NCI-H187 (cell line): ENCODE results near the gene ASB3.
"Not testable (repeated sequence)": the region's sequence is repeated elsewhere in the genome, so short reads cannot be mapped to it uniquely, and the experiment has no call there.

Experiments
- DNase-seq, 2 experiments: peaks; one replicate each; lab custom pipeline; 2025; lab: John Stamatoyannopoulos, UW

Gene ASB3, protein sequence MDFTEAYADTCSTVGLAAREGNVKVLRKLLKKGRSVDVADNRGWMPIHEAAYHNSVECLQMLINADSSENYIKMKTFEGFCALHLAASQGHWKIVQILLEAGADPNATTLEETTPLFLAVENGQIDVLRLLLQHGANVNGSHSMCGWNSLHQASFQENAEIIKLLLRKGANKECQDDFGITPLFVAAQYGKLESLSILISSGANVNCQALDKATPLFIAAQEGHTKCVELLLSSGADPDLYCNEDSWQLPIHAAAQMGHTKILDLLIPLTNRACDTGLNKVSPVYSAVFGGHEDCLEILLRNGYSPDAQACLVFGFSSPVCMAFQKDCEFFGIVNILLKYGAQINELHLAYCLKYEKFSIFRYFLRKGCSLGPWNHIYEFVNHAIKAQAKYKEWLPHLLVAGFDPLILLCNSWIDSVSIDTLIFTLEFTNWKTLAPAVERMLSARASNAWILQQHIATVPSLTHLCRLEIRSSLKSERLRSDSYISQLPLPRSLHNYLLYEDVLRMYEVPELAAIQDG

DNA sequence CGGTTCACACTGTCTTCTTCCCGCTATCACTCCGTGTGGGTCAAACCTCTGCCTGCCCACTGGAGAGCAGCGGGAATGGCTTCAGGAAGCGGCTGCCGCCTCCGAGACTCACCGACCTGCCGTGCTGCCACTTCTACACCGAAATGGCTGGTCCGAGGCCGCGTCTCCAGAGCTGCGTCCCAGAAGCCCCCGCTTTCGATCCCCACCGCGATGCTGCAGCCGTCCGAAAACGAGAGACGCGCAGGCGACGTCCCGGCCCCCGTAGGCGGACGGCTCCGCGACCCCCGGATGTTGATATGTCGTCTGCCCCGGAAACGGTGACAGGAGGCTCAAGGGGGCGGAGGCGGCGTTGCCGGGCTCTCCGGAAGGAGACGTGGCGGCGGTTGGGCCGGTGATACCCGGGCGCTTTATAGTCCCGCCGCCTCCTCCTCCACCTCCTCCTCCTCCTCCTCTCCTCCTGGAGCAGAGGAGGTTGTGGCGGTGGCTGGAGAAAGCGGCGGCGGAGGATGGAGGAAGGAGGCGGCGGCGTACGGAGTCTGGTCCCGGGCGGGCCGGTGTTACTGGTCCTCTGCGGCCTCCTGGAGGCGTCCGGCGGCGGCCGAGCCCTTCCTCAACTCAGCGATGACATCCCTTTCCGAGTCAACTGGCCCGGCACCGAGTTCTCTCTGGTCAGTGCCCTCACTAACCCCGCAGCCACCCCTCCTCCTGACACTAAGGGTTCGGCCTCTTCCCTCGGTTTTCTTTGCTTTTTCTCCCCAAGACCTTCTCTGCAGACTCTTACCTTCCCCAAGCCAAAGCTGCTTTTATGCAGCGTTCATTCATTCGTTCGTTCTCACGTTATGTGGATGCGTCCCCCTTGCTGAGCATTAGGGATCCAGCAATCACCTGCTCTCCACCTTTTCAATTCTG lies at the start of gene ASB3, which contains the start of gene ERLEC1:
Gene ASB3 (minus strand): TSS at position 249 of the 909 bp plus-strand sequence. CDS start 21,381 bp downstream, outside the sequence.
Gene ERLEC1 (plus strand): TSS at position 340 of the 909 bp plus-strand sequence. CDS start 167 bp downstream, at position 507.
- peak; percentile 49 to 88 for DNase-seq

DNA sequence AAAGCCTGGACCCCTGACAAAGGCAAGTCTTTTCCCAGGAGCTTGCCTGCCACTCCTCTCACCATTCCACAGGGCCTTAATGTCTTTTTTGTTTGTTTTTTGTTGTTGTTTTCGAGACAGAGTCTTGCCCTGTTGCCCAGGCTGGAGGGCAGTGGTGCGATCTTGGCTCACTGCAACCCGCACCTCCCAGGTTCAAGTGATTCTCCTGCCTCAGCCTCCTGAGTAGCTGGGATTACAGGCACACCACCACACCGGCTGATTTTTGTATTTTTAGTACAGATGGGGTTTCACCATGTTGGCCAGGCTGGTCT lies 43.2 kb upstream of the ASB3 start:
- DNase-seq: not testable (repeated sequence)

DNA sequence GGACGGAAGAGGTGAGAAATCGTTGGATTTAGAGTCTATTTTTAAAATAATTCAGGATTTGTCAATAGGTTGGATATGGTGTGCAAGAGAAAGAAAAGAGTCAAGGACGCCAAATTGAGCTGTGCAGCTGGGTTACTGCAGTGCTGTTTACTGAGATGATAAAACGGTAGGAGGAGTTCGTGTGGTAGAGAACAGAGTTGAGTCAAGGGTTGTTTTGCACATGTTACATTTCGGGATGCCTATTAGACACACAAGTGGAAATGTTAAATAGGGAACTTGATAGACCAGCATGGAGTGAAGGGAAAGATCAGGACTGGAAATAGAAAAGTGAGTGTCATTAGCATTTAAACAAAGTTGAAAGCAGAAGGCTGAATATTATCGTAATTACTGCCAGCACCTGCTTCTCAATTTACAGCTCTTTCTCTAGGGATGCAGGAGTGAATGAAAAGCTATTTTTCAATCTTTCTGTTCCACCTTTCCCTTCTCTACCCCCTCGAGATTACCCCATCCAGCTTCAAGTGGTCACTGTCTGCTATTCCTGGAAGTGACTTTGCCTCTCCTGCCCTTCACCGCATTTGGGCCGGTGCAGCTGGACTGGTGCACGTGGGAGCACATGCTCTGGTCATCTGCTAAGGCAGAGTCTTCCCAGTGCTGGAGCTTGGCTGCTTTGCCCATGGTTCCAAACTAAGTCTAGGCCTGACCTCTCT lies 42.7 kb upstream of the ASB3 start:
- DNase-seq: no peak

DNA sequence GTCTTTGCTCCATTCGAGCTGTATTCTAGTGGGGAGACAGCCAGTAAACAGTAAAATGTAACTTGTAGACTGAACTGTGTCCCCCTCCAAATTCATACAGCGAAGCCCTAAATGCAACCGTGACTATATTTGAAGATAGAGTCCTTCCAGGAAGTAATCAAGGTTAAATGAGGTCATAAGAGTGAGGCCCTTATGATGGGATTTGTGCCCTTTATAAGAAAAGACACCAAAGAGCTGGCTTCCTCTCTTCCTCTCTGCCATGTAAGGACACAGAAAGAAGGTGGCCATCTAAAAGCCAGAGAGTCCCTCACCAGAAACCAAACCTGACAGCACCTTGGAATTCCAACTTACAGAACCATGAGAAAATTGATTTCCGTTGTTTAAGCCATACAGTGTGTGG lies 41.6 kb upstream of the ASB3 start:
- no peak for DNase-seq

DNA sequence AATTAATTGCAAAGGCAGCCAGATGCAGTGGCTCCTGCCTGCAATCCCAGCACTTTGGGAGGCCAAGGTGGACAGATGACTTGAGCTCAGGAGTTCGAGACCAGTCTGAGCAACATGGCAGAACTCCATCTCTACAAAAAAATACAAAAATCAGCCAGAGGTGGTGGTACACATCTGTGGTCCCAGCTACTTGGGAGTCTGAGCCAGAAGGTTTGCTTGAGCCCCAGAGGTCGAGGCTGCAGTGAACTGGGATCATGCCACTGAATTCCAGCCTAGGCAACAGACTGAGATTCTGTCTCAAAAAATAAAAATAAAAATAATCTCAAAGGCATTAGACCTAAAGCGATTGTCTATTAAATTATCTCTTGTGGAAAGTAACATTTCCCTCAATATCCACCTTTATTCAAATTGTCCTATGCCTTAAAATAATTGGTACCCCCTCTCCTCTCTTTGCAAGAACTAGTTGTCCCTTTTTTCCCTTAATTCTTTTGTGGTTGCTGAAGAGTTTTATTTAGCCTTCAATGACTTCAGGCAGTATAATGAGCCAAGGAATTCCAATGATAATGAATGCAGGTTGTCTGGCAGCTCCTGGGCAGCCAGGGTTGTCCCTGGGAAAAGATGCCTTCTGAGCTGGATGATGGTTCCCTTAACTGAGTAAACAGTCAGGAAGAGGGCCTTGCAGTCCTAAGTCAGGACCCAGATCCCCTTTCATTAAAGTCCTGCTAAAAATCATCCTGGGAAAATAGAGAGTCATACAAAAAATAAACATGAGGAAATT lies 40.8 kb upstream of the ASB3 start:
- no peak for DNase-seq

DNA sequence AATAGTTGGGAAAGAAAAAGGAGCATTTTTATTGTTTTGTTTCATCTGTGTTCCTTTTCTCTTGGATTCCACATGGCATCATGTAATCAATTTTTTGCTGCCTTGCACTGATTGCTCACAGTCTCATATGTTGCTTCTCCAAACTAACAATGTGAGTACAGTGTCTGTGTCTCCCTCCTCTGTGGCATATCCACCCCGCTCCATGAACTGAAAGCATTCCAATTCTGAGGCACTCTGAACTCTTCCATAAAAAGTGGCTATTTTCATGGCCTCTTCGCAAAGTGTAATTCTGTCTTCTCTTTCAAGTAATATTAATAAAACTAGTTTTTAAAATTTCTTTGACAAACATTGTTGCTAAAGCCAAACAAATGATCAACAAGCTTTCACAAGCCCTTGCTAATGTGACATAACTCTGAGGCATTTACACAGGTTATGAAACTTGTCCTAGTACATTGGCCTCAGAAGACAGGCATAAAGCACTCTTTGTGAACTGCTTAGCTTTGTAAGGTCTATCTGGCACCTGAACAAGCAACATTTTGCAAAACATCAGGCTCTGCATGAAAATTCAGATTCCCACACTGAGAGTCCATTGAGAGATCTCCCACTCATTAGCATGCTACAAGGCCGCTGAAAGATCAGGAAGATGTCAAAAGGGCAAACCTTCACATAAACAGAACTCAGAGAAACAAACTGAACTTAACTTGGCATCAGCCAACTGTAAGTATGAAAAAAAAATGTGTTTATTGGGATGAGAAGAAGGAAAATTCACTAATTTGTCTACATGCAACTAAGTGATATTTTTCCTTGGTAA lies 40.0 kb upstream of the ASB3 start:
- DNase-seq: no peak

DNA sequence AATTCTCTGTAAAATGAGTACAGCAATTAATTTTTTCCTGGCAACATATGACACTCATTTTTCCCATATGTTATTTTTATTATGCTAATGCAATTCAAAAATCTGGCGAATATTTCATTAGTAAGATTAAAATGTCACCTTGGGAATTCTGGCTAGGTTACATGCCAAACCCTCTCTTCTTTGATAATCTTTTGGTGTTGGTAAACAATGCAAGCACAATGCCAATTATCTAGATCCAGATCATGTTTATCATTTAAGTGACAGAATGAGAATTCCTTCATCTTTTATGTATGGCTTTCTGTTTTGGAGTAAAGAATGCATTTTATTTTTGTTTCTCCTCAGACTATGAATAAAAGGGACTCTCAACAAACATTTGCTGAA lies 39.3 kb upstream of the ASB3 start:
- no peak for DNase-seq

DNA sequence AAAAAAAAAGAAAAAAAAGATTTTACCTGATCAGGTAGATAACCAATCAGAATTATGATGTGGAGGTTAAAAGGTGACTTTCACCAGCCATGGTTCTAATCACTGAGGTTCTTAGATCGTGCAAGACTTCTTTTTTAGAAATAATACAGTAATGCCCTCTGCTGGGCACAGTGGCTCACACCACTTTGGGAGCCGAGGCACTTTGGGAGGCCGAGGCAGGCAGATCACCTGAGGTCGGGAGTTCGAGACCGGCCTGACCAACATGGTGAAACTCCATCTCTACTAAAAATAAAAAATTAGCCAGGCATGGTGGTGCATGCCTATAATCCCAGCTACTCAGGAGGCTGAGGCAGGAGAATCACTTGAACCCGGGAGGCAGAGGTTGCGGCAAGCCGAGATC lies 36.9 kb upstream of the ASB3 start:
- DNase-seq: not testable (repeated sequence)

DNA sequence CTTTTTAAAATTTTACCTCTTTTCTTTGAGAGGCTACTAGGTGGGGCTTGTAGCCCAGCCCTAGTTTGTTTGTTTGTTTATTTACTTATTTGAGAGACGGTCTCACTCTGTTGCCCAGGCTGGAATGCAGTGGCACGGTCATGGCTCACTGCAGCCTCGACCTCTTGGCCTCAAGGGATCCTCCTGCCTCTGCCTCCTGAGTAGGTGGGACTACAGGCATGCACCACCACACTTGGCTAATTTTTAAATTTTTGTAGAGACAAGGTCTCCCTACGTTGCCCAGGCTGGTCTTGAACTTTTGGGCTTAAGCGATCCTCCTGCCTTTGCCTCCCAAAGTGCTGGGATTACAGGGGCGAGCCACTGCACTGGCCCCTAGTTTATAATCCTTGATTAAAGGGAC lies 35.1 kb upstream of the ASB3 start:
- DNase-seq: no peak

DNA sequence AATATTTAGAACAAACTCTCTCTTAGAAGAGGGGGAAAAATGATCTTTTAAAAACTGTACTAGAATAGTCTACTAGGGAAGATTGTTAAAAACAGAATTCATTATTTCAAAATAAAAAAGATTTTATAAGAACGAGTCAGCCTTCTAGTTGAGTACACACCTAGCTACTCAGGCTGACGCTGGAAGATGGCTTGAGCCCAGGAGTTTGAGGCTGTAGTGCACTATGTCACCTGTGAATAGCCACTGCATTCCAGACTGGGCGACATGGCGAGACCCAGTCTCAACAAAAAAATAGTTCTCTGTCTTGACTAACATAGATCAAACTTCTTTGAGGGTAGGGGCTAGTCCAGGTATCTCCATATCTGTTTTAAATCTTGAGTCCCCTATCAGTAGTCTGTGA lies 34.0 kb upstream of the ASB3 start:
- DNase-seq: no peak

DNA sequence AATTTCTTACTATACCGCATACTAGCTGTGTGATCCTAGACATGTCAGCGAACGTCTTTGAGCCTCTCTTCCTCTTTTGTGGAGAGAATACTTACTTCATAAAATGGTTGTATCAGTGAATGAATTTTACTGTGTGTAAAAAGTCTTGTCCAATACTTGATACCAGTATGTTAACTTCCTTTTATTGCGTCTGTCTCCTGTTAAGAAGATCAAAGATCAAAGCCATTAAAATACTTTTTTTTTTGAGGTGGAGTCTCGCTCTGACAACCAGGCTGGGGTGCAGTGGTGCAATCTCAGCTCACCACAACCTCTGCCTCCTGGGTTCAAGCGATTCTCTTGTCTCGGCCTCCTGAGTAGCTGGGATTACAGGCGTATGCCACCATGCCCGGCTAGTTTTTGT lies 33.3 kb upstream of the ASB3 start:
- DNase-seq: no peak

DNA sequence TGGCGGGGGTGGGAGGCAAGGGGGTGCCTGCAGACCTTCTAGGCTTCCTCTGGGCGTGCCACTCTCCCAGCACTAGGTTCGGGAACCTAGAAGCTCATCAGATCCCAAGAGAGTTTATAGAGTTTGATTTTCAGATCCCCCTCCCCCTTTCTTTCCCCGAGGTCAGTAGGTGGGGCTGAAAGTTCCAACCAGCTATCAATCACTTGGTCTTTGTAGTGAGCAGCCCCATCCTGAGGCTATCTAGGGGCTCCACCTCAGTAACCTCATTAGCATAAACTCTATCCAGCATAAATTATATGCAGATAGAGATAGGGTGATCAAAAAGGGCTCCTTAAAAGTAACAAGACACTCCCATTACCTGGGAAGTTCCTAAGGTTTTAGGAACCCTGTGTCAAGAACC lies 32.9 kb upstream of the ASB3 start:
- DNase-seq: no peak

DNA sequence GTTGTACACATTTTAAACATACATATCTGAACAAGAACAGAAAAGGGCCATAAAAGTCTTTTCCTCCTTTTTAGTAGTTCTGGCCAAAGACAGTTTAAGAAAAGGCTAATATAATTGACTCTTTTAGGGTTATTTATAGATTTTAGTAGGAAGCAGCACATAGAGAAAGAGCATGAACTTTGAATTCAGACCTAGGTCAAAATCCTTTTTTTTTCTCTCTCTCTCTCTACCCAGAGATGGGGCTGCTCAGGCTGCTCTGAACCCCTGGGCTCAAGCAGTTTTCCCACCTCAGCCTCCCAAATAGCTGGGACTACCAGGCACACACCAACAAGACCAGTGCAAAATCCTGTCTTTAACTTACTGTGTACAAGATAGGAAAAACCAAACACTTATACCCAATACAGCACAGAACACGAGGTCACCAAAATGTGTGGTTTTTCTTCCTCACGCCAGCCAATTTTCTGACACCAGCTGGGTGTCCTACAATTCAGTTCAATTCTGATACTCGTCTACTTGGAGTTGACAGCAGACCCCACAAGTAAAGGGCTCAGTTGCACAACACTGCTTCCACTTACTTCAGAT lies 32.2 kb upstream of the ASB3 start:
- DNase-seq: no peak

DNA sequence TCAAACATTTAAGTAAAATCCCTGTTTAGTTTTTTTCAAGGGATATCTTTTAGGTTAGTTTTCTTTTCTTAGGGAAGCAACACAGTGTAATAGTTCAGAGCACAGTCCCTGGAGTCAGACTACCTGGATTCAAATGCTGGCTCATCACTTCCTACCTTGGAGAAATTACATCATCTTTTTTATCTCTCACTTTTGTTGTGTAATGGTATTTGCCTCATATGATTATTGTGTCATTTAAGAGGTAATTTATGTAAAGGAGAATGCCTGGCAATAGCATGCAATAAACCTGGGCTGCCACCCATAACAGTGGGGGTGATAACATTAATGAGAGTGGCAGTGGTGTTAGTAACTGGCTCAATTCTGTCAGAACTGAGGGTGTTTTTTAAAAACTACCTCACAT lies 26.4 kb upstream of the ASB3 start:
- no peak for DNase-seq

DNA sequence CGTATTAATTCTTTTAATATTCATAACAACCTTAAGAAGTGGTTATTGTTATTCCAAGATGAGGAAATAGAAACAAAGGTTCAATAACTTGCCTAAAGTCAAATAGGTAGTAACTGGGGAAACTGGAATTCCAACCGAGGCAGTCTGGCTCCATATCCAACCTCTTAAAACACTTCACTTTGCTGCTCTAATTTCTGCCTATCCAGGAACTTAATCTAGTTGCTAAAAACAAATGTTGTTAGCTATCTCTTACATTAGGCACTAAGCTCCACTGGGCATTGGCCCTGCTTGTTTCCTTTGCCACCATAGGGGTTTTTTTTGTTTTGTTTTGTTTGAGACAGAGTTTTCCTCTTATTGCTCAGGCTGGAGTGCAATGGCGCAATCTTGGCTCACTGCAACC lies 24.8 kb upstream of the ASB3 start:
- no peak for DNase-seq

DNA sequence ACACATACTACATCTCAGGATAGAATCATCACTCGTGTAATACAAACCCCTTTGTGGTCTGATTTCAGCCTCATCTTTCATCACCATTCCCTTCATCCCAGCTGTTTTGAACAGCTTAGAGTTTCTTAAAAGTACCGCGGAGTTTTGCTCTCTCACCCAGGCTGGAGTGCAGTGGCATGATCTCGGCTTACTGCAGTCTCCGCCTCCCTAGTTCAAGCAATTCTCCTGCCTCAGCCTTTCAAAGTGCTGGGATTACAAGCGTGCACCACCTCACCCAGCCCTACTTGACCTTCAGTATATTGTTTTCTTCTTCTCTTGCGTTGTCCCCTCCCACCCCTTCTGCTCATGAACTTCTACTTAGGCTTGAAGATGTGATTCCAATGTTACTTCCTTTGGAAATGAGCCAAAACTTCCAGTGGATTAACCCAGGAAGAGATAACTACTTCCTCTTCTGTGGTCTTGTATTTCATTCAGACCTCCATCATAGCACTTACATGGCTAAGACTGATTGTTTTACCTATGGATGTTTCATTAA lies 15.9 kb upstream of the ASB3 start:
- DNase-seq: no peak

DNA sequence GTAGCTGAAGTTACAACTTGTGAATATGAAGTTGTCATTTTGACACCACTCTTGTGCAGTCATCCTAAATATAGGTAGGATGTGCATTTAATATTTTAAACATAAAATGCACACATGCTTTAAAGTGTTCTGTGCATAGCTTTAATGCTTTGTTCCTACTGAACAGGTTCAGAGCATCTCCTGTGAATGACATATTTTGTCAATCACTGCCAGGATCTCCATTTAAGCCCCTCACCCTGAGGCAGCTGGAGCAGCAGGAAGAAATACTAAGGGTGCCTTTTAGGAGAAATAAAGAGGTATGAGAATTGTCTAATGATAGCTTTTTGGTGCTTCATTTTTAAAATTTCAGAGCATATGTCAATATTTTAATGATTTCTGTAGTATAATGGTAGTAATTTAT lies 14.8 kb upstream of the ASB3 start:
- no peak for DNase-seq

DNA sequence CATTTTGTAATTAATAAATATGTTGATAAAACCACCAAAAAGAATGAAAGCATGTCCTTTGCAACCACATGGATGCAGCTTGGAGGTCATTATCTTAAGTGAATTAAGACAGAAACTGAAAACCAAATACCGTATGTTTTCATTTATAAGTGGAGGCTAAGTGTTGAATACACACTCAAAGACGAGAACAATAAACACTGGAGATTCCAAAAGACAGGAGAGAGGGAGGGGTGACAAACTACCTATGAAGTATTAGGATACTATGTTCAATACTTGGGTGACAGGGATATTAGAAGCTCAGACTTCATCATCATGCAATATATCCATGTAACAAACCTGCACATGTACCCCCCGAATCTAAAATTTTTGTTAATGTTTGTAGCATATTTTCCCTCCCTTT lies 7.1 kb upstream of the ASB3 start:
- DNase-seq: no peak

DNA sequence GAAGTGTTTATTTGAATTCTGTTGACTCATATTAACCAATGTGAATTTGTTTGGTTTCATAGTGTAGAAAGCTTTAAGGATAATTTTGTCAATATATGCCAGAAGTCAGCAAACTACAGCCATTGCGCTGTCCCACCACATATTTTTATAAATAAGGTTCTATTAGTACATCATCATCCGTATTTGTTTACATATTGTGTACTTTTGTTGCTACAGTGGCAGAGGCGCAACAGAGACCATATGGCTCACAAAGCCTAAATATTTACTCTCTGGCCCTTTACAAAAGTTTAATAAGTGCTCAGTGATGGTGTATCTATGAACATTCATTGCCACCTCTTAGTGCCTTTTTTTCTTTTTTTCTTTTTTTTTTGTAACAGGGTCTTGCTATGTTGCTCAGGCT lies 6.5 kb upstream of the ASB3 start:
- DNase-seq: no peak
